Measurements from ENCODE around the gene SNCB. TPM values are rescaled to one million over a fixed set of nuclear protein-coding genes. Genes with fewer than 3 reads are reported as not detected.

The SNCB gene
- total RNA-seq, 2 experiments from 2014 or later: 0.46 to 0.55 TPM

- DNase-seq (no peak), ATAC-seq (no peak)
- intact Hi-C loops (cut with DNase I, micrococcal nuclease): no loop called here
- no peaks in the 10 kb centered on the region for H3K4me1 Mint-ChIP-seq
- no peak overlapping the region for H3K4me3 Mint-ChIP-seq
- ChIA-PET CTCF (interaction anchor here (0.6 to 2.6 kb wide), 2 partner anchors 11 to 41 kb away, joined by 3 to 17 read pairs; partner anchors contain the start of genes EIF4E1B and SNCB), POLR2A (no interaction called here)
- no peaks in the 10 kb centered on the region for H3K36me3 Mint-ChIP-seq (ENCODE audit: low read depth)
- H3K27ac Mint-ChIP-seq: no peak overlapping the region
- H3K9me3 Mint-ChIP-seq (ENCODE audit: low read depth): no peaks in the 10 kb centered on the region
- H3K27me3 Mint-ChIP-seq: peaks cover 11% of the 10 kb centered on the region
These were observed 41.1 kb upstream of the SNCB start for GRCh38 chr5:176671399-176671798.

GRCh38 chr5:176670449-176670848 is 40.1 kb upstream of the SNCB start:
- H3K4me1 Mint-ChIP-seq: no peaks in the 10 kb centered on the region
- no peak overlapping the region for H3K4me3 Mint-ChIP-seq
- no peaks in the 10 kb centered on the region for H3K36me3 Mint-ChIP-seq (ENCODE audit: low read depth)
- peaks cover 11% of the 10 kb centered on the region for H3K27me3 Mint-ChIP-seq
- H3K9me3 Mint-ChIP-seq (ENCODE audit: low read depth): no peaks in the 10 kb centered on the region
- ChIA-PET POLR2A (no interaction called here), CTCF (interaction anchor here (2.6 to 2.9 kb wide), 2 partner anchors 10 to 12 kb away, joined by 17 read pairs; no protein-coding TSS in a partner anchor)
- intact Hi-C loops (cut with DNase I, micrococcal nuclease): no loop called here
- no peak overlapping the region for H3K27ac Mint-ChIP-seq
- ATAC-seq (no peak), DNase-seq (no peak)

GRCh38 chr5:176667637-176668036 is 37.3 kb upstream of the SNCB start:
- peaks cover 15% of the 10 kb centered on the region for H3K27me3 Mint-ChIP-seq
- no peak for DNase-seq
- intact Hi-C loops (cut with DNase I, micrococcal nuclease): loop anchor here in 1 of 2 experiments (2.0 kb wide), 1 partner anchor 71 kb away; no protein-coding TSS in a partner anchor
- no peaks in the 10 kb centered on the region for H3K4me1 Mint-ChIP-seq
- H3K9me3 Mint-ChIP-seq (ENCODE audit: low read depth): no peaks in the 10 kb centered on the region
- POLR2A ChIA-PET: interaction anchor here (0.7 kb wide), 1 partner anchor 56 kb away, joined by 4 read pairs; no protein-coding TSS in a partner anchor
- no peak for ATAC-seq
- no peak overlapping the region for H3K4me3 Mint-ChIP-seq
- H3K36me3 Mint-ChIP-seq (ENCODE audit: low read depth): no peaks in the 10 kb centered on the region
- CTCF ChIA-PET: interaction anchor here (2.9 kb wide), 1 partner anchor 9 kb away, joined by 17 read pairs; no protein-coding TSS in a partner anchor
- H3K27ac Mint-ChIP-seq: no peak overlapping the region

DNA sequence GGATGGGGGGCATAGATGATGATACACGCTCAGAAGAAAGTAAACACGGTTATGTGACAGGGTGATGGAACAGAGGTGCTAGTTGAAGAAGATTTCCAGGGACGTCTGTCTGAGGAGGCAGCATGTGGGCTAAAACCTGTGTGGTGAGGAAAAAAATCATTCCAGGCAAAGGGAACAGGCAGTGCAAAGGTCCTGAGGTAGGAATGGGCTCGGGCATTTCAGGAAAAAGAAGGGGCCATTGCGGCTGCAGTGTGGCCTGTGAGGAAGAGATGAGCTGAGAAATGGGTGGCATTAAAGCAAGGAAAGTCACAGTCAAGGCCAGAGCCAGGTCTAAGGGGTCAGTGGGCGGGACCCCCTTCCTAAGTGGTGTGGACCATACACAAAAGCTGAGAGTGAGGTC is 35.2 kb upstream of the SNCB start:
- H3K4me1 Mint-ChIP-seq: peaks cover 5% of the 10 kb centered on the region
- no peaks in the 10 kb centered on the region for H3K36me3 Mint-ChIP-seq (ENCODE audit: low read depth)
- H3K27ac Mint-ChIP-seq: no peak overlapping the region
- H3K27me3 Mint-ChIP-seq: peaks cover 15% of the 10 kb centered on the region
- no peaks in the 10 kb centered on the region for H3K9me3 Mint-ChIP-seq (ENCODE audit: low read depth)
- H3K4me3 Mint-ChIP-seq: no peak overlapping the region
- ATAC-seq (no peak), DNase-seq (no peak)
- ChIA-PET POLR2A (no interaction called here), CTCF (interaction anchor here (0.6 kb wide), 1 partner anchor 153 kb away, joined by 3 read pairs; no protein-coding TSS in a partner anchor)
- intact Hi-C loops (cut with DNase I, micrococcal nuclease): no loop called here

- DNase-seq (no peak), ATAC-seq (no peak)
- Mint-ChIP-seq H3K4me3 (no peak overlapping the region), H3K9me3 (ENCODE audit: low read depth) (no peaks in the 10 kb centered on the region), H3K27ac (no peak overlapping the region), H3K27me3 (peaks cover 15% of the 10 kb centered on the region), H3K4me1 (peaks cover 10% of the 10 kb centered on the region), H3K36me3 (ENCODE audit: low read depth) (no peaks in the 10 kb centered on the region)
- ChIA-PET POLR2A (no interaction called here), CTCF (no interaction called here)
- intact Hi-C loops (cut with DNase I, micrococcal nuclease): loop anchor here in 1 of 2 experiments (5.0 kb wide), 1 partner anchor 447 kb away; no protein-coding TSS in a partner anchor
These were observed 34.6 kb upstream of the SNCB start for GRCh38 chr5:176664886-176665285.

GRCh38 chr5:176664479-176664878 is 34.1 kb upstream of the SNCB start:
- H3K36me3 Mint-ChIP-seq (ENCODE audit: low read depth): no peaks in the 10 kb centered on the region
- H3K4me1 Mint-ChIP-seq: peaks cover 10% of the 10 kb centered on the region
- intact Hi-C loops (cut with DNase I, micrococcal nuclease): loop anchor here in 1 of 2 experiments (5.0 kb wide), 1 partner anchor 448 kb away; no protein-coding TSS in a partner anchor
- ChIA-PET CTCF (no interaction called here), POLR2A (no interaction called here)
- no peak overlapping the region for H3K4me3 Mint-ChIP-seq
- H3K27ac Mint-ChIP-seq: no peak overlapping the region
- H3K9me3 Mint-ChIP-seq (ENCODE audit: low read depth): no peaks in the 10 kb centered on the region
- H3K27me3 Mint-ChIP-seq: peaks cover 15% of the 10 kb centered on the region
- DNase-seq: no peak
- ATAC-seq: no peak

DNA sequence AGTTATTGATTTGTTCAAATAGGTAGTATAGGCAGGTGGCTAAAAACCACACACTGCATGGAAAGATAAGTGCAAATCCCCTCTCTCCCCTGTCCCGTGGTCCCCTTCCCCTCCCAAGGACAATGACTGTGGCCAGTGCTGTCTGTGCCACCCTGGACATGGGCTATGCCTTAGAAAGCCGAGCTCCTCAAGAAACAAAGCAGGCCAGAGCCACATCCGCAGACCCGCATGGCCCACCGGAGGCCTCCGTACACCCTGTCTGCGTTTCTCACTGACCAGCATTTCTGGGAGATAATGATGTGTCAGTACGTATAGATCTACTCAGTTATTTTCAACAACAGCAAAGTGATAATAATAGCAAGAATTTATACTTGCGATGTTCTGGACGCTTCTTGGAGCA is 33.2 kb upstream of the SNCB start:
- no peaks in the 10 kb centered on the region for H3K9me3 Mint-ChIP-seq (ENCODE audit: low read depth)
- intact Hi-C loops (cut with DNase I, micrococcal nuclease): loop anchor here in 1 of 2 experiments (5.0 kb wide), 1 partner anchor 449 kb away; no protein-coding TSS in a partner anchor
- H3K27ac Mint-ChIP-seq: no peak overlapping the region
- H3K4me3 Mint-ChIP-seq: no peak overlapping the region
- DNase-seq: no peak
- ChIA-PET CTCF (no interaction called here), POLR2A (no interaction called here)
- H3K27me3 Mint-ChIP-seq: peaks cover 12% of the 10 kb centered on the region
- ATAC-seq: no peak
- peaks cover 20% of the 10 kb centered on the region for H3K4me1 Mint-ChIP-seq
- H3K36me3 Mint-ChIP-seq (ENCODE audit: low read depth): no peaks in the 10 kb centered on the region

GRCh38 chr5:176662371-176663333 is 32.3 kb upstream of the SNCB start:
- no peak overlapping the region for H3K4me3 Mint-ChIP-seq
- no peak for ATAC-seq
- H3K27me3 Mint-ChIP-seq: peaks cover 12% of the 10 kb centered on the region
- no peaks in the 10 kb centered on the region for H3K9me3 Mint-ChIP-seq (ENCODE audit: low read depth)
- H3K4me1 Mint-ChIP-seq: peaks cover 29% of the 10 kb centered on the region
- ChIA-PET CTCF (interaction anchor here (0.6 kb wide), 1 partner anchor 408 kb away, joined by 3 read pairs; no protein-coding TSS in a partner anchor), POLR2A (interaction anchor here (0.6 kb wide), 1 partner anchor 105 kb away, joined by 3 read pairs; no protein-coding TSS in a partner anchor)
- no peak for DNase-seq
- no peaks in the 10 kb centered on the region for H3K36me3 Mint-ChIP-seq (ENCODE audit: low read depth)
- intact Hi-C loops (cut with DNase I, micrococcal nuclease): loop anchor here in 1 of 2 experiments (5.0 kb wide), 1 partner anchor 450 kb away; no protein-coding TSS in a partner anchor
- H3K27ac Mint-ChIP-seq: no peak overlapping the region

GRCh38 chr5:176661676-176662075 is 31.3 kb upstream of the SNCB start:
- intact Hi-C loops (cut with DNase I, micrococcal nuclease): loop anchor here (2.0 to 5.0 kb wide), 3 partner anchors 149 to 451 kb away; partner anchors contain the start of gene UNC5A (in 1 of the 2)
- peaks cover 29% of the 10 kb centered on the region for H3K4me1 Mint-ChIP-seq
- POLR2A ChIA-PET: interaction anchor here (0.6 kb wide), 1 partner anchor 314 kb away, joined by 3 read pairs; no protein-coding TSS in a partner anchor

DNA sequence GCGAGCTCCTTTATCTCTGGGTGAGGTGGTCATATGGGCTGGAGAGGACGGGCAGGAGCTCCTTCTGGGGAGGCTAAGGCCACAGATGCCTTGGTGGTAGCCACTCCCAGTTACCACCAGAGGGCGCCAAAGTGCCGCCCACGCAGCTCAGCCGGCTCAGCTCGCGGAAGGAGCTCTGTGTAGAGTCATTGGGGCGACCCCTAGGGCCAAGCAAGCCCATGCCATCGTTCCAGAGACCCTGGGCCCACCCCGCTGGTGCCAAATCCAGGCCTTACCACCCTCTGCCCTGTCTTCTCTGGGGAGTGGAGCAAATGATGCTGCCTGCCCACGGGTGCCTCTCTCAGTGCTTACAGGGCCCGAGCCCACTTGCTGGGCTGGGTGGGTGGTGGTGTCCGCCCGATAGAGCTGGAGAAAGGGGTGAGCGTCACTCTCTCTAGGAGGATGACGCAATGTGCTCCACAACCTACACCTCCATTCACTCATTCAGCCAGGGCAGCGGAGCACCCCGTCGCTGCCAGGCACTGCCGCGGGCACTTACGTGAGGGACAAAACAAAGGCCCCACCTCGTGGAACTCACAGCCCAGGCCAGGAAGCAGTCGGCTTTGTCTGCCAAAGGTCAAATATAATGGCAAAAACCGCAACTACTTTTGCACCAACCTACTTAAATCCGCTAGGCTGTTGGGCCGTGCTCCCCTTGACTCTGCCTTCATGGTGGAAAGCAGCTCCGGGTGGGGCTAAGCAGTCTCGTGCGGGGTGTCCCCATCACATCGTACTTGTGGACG is 30.7 kb upstream of the SNCB start:
- H3K27me3 Mint-ChIP-seq: peaks cover 8% of the 10 kb centered on the region
- intact Hi-C loops (cut with DNase I, micrococcal nuclease): loop anchor here (1.0 to 5.0 kb wide), 4 partner anchors 150 to 451 kb away; partner anchors contain the start of gene UNC5A (in 1 of the 2)
- H3K9me3 Mint-ChIP-seq (ENCODE audit: low read depth): no peaks in the 10 kb centered on the region
- H3K4me3 Mint-ChIP-seq: no peak overlapping the region
- H3K27ac Mint-ChIP-seq: no peak overlapping the region
- ChIA-PET POLR2A (interaction anchor here (0.6 to 1.1 kb wide), 2 partner anchors 241 to 314 kb away, joined by 3 to 9 read pairs; no protein-coding TSS in a partner anchor), CTCF (interaction anchor here (0.5 to 6.1 kb wide), 67 partner anchors 8 to 503 kb away, joined by 3 to 56 read pairs (median 4); partner anchors contain the start of genes EIF4E1B, HK3, SNCB and TSPAN17)
- DNase-seq: peak; percentile 89
- H3K36me3 Mint-ChIP-seq (ENCODE audit: low read depth): peaks cover 4% of the 10 kb centered on the region
- H3K4me1 Mint-ChIP-seq: peaks cover 29% of the 10 kb centered on the region
- peak; percentile 78 for ATAC-seq

More at GRCh38 chr5:176661676-176662075, 31.3 kb upstream of the SNCB start:
- Mint-ChIP-seq H3K27me3 (peaks cover 10% of the 10 kb centered on the region), H3K9me3 (ENCODE audit: low read depth) (no peaks in the 10 kb centered on the region), H3K4me3 (no peak overlapping the region), H3K36me3 (ENCODE audit: low read depth) (no peaks in the 10 kb centered on the region), H3K27ac (no peak overlapping the region)
- CTCF ChIA-PET: interaction anchor here (1.0 to 6.1 kb wide), 13 partner anchors 11 to 410 kb away, joined by 3 to 56 read pairs (median 8); partner anchors contain the start of gene TSPAN17
- ATAC-seq (no peak), DNase-seq (no peak)

Data from activated CD4-positive, alpha-beta T cell treated with anti-CD3 and anti-CD28 coated beads for 36 hours (primary cell).